Bone marrow (tissue), 2 donors: ENCODE data around the gene DIABLO.
"Not testable (repeated sequence)": the region's sequence is repeated elsewhere in the genome, so short reads cannot be mapped to it uniquely, and the experiment has no call there.

Experiments used
- DNase-seq, 2 donors: peaks; one replicate each; lab custom pipeline; 2025; lab: John Stamatoyannopoulos, UW

DIABLO gene

DNA sequence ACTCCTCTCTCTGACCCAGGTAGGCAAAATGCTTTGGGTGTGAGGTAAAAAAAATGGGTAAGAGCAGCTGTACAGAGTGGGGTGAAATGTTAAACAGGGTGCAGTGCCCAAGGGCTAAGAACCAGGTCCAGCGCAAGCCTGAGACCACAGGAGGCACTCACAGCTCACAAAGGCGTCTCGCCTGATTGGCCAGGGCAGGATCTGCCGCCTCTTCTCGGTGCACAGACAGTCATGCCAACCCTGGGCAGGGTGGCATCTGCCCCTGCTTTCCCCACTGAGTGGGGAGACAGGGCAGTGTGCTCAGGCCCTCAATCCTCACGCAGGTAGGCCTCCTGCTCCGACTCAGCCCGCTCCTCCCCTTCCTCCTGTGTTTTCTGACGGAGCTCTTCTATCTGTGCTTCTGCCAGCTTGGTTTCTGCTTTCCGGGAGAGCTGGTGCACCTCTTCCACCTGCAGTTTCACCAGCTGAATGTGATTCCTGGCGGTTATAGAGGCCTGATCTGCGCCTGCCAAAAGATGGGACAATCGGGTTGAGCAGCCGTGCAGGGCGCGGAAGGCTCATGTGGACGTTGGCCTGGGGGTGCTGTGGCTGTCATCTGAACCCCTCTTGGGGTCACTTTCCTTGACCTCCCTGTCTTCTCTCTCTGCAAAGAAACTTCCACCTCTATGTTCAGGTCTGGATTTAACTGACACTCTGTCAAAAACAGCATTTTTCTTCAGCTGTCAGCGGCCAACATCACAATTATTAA lies 17.6 kb downstream of the DIABLO start:
- no peak for DNase-seq

DNA sequence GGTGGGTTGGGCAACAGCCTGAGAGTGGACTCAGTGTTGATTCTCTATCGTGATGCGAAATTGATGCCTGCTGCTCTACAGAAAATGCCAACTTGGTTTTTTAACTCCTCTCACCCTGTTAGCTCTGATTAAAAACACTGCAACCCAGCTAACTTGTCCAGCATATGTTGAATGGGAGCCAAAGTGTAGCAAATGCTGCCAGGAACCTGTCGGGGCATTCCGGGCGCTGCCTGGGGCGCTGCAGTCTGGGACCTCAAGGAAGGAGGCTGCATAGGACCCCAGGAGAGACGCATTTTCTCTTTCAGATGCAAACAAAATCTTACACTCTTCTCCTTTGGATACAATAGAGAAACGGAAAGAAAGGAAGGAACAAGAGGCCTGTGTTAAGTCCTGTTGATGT lies 18.5 kb downstream of the DIABLO start:
- no peak for DNase-seq

- DNase-seq = no peak
These were observed 18.9 kb downstream of the DIABLO start for GRCh38 chr12:122206976-122207375.

DNA sequence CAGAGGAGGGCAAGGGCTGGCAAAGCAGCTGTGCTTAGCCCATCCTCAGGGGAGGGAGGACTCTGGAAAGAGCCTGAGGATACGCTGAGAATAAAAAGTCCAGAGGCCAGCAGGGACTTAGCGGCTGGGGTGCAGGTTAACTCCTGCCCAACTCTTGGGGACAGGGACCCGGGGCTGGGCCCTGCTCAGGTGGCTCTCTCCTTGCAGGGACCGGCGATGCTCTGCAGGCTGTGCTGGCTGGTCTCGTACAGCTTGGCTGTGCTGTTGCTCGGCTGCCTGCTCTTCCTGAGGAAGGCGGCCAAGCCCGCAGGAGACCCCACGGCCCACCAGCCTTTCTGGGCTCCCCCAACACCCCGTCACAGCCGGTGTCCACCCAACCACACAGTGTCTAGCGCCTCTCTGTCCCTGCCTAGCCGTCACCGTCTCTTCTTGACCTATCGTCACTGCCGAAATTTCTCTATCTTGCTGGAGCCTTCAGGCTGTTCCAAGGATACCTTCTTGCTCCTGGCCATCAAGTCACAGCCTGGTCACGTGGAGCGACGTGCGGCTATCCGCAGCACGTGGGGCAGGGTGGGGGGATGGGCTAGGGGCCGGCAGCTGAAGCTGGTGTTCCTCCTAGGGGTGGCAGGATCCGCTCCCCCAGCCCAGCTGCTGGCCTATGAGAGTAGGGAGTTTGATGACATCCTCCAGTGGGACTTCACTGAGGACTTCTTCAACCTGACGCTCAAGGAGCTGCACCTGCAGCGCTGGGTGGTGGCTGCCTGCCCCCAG lies 19.6 kb downstream of the DIABLO start:
- DNase-seq = no peak

DNA sequence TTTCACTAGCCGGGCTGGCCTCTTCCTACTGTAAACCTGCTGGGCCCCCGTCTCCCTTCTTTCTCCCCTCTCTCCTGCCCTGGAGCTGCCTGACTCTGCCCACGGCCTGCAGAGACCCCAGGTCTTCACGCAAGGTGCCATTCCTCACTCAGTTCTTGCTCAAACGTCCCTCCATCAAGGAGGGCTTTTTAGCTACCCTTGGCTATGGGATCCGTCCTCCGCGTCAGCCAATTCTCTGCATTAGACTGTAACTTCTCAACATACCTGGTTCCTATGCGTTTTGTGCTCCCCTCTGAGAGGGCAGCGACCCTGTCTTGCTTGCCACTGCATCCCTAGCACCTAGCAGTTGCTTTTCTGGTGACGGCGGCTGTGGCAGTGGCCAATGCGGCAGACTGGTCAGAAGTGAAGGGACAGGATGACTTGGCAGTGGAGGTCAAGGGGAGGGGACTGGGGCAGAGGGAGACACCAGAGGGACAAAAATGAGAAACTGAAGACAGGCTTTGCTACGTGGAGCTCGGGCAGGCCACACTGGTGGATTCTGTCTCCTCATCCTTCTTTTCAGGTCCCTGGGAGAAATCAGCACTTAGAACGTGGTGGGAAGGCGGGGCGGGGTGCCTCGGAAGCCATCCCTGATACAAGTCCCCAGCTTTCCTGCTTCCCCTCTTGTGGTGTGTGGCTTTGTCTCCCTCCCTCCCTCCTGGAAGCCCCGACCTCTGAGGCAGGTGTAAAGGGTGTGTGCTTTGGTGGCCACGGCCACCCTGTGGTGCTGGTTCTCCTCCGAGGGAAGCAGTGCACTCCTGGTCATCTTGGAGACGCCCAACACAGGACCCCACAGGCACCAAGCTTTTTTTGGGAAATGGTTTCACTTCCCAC lies 20.6 kb downstream of the DIABLO start:
- DNase-seq = no peak

GRCh38 chr12:122204167-122205052 lies 21.4 kb downstream of the DIABLO start:
- DNase-seq = no peak

GRCh38 chr12:122203301-122204166 lies 22.3 kb downstream of the DIABLO start, which contains the start of gene B3GNT4:
B3GNT4 (plus strand) TSS chr12:122203709; CDS start chr12:122204619, 910 bp downstream.
- DNase-seq = peak in 1 of 2 donors; percentile 13

GRCh38 chr12:122202811-122203210 lies 23.0 kb downstream of the DIABLO start:
- not testable (repeated sequence) for DNase-seq

GRCh38 chr12:122202017-122202416 lies 23.8 kb downstream of the DIABLO start:
- DNase-seq = no peak

DNA sequence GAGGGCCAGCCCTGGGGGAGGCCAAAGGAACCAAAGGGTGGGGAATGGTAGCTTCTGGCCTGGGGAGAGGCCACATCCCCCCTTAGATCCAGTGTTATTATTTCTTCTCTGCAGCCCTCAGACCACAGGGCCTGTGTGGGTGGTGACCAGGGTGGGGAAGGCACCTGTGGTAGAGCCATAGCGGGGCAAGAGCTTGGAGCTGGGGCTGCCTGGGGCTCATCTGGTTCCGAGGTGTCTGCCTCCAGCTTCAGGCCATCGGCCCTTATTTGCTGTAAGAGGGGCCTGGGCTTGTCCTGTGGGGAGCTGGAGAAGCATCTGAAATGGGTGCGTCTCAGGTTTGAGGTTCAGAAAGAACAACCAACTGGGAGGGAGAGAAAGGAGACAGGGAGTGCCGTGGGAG lies 24.5 kb downstream of the DIABLO start:
- no peak for DNase-seq

DNA sequence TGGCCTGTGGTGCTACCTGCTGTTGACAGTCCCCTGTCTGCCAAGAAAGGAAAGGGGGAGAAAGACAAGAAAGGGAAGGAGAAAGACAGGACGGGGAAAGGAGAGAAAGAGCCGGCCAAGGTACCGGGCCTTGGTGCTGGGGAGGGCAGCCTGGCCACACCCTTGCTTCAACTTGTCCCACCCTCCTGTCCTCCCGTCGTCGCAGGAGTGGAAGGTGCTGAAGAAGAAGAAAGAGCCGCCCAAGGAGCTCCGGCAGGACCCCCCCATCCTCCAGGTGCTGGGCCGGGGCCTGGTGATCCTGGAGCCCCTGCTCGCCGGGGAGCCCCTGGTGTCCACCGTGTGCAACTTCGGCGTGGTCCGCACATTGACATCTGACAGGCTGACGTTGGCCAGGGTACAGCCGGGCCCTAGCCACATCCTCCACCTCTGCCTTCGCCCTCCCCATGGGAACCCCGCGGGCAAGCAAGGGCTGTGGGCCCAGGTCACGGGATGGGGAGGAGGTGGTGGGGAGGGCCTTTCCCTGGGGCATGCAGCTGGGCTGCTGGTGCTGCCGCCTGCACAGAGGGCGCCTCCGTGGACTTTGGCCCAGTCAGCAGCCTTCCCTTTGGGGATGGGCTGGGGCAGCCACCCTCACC lies 25.2 kb downstream of the DIABLO start:
- no peak for DNase-seq

GRCh38 chr12:122199484-122200355 lies 26.1 kb downstream of the DIABLO start:
- DNase-seq = no peak

DNA sequence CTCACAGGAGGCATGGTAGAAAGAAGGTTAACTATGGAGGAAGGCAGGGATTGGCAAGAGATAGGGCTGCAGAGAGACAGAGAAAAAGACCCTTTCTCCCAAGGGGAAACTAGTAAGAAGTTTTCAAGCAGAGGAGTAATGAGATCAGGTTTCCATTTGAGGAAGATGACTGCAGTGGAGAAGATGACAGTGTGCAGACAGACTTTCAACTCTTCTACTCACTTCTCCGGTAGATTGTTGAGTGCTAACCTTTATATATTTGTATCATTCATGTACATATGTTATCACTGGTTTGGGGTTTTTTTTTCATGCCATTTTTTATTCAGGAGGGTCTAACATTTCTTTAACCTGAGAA lies 28.3 kb downstream of the DIABLO start:
- no peak for DNase-seq

- DNase-seq = no peak
These were observed 30.4 kb downstream of the DIABLO start for GRCh38 chr12:122195405-122195804.

DNA sequence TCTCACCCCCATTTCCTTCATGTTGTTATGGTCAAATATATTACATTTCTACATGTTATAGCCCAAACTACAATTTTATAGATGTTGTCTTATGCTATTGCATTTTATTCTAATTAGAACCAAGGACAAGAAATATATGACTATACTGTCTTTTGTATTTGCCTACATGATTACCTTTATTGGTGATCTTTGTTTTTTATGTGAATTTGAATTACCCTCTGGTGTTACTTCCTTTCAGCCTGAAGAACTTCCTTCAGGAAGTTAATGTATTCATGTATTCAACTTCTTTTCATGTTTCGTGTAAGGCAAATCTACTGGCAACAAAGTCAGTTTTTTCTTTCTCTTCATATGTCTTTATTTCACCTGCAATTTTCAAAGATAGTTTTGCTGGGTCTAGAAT lies 31.0 kb downstream of the DIABLO start:
- no peak for DNase-seq

DNA sequence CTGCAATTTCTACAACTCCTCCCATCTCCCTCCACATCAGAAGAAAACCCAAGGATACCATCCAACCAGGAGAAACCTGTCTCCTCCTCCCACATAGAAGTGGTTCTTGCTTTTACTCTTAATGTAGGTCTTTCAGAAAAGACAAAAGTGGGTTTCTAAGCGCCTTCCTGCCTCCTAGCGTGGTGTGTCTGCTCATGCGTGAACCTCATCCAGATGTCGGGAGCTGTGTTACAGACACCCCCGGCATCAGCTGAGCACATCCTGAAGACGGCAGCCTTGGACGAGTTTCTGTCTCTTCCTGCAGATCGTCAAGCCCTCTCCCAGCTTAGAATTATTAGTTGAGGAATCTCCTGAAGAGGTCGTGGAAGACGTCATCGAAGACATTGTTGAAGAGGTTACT lies 33.4 kb downstream of the DIABLO start:
- no peak for DNase-seq

- peak in 1 of 2 donors; percentile 49 for DNase-seq
These were observed 34.8 kb downstream of the DIABLO start for GRCh38 chr12:122190842-122191668.
